AG10803 (cell line): Measurements from ENCODE around the gene HTR1A.

Experiments
- DNase-seq: peaks from one replicate; pipeline ENCODE4 v3.0.0; 2010; ENCODE audit warnings: low read depth
- H3K4me3 ChIP-seq: 2 replicates; pipeline ENCODE4 v1.5.1; 2011; ENCODE audit warnings: mild to moderate bottlenecking, low read length, control low read depth
- TF ChIP-seq, protein P1 (sequence below): conservative IDR thresholded peaks from 2 replicates; pipeline ENCODE4 v1.5.1; 2011; ENCODE audit warnings: mild to moderate bottlenecking, low read length, control low read depth, inconsistent platforms

The HTR1A gene

DNA sequence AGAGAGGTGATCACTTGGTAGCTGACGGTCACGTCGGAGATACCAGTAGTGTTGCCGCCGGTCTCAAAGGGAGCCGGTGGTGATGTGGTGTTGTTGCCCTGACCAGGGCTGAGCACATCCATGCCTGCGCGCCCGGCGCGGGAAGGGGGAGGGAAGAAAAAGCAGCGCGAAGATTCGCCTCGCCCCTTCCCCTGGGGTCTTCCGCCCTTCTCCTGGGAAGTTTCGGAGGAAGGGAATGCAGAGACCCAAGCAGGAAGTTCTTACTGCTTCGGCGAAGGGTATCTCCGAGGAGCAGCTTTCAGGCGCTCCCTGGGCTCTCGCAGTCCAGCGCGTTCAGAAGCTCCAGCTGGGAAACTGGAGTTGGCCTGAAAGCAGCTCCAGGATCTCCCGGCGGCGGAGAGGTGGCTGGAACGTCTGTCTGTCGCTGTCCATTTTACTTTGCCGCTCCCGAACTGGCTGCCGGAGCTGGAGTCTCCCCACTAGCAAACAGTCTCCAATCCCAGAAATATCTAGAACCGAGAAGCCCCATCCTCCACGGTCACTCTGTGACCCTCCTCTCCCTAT lies 565 bp downstream of the HTR1A start:
- TF ChIP-seq, protein P1, sequence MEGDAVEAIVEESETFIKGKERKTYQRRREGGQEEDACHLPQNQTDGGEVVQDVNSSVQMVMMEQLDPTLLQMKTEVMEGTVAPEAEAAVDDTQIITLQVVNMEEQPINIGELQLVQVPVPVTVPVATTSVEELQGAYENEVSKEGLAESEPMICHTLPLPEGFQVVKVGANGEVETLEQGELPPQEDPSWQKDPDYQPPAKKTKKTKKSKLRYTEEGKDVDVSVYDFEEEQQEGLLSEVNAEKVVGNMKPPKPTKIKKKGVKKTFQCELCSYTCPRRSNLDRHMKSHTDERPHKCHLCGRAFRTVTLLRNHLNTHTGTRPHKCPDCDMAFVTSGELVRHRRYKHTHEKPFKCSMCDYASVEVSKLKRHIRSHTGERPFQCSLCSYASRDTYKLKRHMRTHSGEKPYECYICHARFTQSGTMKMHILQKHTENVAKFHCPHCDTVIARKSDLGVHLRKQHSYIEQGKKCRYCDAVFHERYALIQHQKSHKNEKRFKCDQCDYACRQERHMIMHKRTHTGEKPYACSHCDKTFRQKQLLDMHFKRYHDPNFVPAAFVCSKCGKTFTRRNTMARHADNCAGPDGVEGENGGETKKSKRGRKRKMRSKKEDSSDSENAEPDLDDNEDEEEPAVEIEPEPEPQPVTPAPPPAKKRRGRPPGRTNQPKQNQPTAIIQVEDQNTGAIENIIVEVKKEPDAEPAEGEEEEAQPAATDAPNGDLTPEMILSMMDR, result no peak
- DNase-seq, result no peak
- H3K4me3 ChIP-seq, result no peak overlapping the region

DNA sequence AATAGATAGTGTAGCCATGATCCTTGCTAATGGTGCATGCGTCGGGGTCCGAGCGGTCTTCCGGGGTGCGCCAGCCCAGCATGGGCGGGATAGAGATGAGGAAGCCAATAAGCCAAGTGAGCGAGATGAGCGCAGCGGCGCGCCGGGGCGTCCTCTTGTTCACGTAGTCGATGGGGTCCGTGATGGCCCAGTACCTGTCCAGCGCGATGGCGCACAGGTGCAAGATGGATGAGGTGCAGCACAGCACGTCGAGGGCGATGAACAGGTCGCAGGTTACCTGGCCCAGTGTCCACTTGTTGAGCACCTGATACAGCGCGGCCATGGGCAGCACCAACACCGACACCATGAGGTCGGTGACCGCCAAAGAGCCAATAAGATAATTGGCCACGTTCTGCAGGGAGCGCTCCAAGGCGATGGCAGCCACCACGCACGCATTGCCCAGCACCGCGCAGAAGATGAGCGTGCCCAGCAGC lies 1.1 kb downstream of the HTR1A start:
- H3K4me3 ChIP-seq, result no peak overlapping the region
- no peak for DNase-seq
- TF ChIP-seq, protein P1, result no peak

DNA sequence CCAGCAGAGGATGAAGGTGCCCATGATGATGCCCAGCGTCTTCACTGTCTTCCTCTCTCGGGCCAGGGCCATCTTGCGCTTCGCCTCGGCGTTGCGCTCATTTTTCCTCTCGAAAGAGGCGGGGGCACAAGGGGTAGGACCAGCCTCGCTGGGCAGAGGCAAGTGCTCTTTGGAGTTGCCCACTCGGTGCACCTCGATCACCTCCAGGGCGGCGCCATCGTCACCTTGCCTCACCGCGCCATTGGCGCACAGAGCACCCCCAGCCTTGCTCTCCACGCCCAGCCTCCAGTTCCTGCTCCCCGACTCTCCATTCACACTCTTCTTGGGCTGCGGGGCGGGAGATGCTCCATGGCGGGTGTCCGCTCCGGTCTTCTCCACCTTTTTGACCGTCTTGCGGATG lies 1.6 kb downstream of the HTR1A start:
- TF ChIP-seq, protein P1, result no peak
- no peak for DNase-seq
- no peak overlapping the region for H3K4me3 ChIP-seq

DNA sequence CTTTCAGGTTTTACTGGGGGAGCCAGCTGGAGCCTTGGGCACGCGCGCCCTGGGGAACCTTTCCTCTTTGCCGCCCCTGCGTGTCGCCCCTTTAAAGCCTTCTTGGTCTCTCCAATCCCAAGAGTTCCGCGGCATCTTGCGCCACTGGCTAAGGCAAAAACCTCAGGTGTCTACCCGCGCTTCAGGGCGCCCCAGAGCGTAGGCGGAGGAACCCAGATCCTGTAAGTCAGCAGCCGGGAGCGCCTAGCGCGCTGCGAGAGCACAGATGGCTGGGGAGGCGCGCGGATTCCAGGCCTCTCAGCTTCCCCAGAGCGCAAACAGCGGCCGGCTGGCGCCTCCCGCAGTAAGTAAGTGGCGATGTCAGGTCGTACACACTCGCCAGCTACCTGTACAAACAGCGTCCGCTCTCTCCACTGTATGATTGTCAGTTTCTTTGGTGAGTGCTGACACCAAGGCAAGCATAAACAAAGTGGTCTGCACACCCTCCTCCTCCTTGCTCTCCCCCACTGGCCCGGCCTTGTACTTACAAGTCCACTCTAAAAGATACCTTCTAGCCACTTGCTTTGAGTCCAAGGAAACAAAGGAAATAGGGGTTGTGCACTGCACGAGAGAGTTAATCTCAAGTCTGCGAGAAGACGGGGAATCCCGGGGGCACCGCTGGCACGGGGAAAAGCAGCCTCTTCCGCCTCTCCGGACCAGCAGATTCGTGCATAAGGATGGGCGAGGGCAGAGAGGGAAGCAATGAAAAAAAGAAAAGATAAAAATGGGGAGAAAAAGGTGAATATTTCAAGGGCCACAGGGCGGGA lies 2.9 kb downstream of the HTR1A start:
- H3K4me3 ChIP-seq, result no peak overlapping the region
- TF ChIP-seq, protein P1, result no peak
- no peak for DNase-seq

DNA sequence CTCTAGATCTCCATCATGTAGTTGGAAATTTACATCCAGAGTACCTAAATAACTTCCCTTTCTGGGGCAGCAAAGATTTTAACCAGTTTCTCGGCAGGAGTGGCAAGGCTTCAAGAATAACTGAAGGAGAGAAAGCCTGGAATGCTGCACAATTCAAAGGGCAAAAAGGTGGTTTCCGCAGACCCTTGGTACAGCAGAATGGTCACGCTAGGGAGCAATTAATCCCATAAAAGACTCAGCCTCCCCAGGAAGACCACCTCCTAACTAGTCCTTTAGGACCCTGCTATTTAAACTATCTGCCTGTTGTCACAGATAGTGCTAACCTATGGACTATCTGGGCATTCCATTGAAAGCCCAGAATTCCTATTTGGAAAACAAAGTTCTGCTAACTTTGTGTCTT lies 3.6 kb downstream of the HTR1A start:
- TF ChIP-seq, protein P1, result no peak
- no peak for DNase-seq
- no peak overlapping the region for H3K4me3 ChIP-seq

DNA sequence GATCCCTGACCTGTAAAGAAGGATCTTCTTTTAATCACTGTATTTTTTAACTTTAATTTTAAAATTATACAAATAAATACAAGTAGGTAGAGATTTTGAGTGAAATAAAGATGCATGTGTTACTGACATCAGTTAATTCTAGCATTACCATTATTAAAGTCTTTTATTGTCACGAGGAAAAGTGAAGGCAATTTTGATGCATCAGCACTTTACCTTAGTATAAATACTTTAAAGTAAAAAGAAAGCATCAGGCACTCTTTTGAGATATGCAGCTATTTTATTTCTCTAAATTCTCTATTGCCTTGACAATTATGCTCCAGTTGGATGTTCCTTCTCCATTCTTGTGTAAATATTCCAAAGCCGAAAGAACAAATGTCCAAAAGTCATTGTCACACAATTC lies 4.6 kb downstream of the HTR1A start:
- no peak overlapping the region for H3K4me3 ChIP-seq
- TF ChIP-seq, protein P1, result no peak
- DNase-seq, result no peak

DNA sequence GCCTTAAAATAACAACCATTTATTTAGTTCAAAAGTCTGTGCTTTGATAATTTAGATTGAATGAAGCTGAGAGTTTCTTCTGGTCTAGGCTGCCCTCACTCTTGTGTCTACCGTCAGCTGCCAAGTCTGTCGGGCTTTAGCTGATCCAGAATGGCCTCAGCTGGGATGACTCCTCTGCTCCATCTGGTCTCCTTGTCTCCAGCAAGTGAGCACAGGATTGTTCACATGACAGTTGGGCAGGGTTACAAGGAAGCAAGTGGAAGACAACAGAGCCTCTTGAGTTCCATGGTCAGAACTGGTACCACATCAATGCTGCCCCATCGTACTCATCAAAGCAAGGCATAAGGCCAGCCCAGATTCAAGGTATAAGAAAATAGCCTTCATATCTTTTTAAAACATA lies 9.0 kb downstream of the HTR1A start:
- TF ChIP-seq, protein P1, result no peak
- H3K4me3 ChIP-seq, result no peak overlapping the region
- no peak for DNase-seq
